GM18951 (cell line): ENCODE results near the gene ZP2.

Experiments used
- POLR2A ChIP-seq: IDR thresholded peaks from 4 replicates; pipeline ENCODE4 v1.6.1; 2011; ENCODE audit warnings: mild to moderate bottlenecking; ENCODE audit not compliant: insufficient read length, insufficient read depth; ENCODE audit errors: extremely low read depth
- in situ Hi-C: fragments of 300-500 bp; cut with MboI; formaldehyde crosslinking; loops from one replicate; pipeline ENCODE4 v1.12.0; 2022; ENCODE audit warnings: low sequenced_read_pairs, mixed read lengths, inconsistent platforms; ENCODE audit not compliant: unreplicated experiment

ZP2 gene

DNA sequence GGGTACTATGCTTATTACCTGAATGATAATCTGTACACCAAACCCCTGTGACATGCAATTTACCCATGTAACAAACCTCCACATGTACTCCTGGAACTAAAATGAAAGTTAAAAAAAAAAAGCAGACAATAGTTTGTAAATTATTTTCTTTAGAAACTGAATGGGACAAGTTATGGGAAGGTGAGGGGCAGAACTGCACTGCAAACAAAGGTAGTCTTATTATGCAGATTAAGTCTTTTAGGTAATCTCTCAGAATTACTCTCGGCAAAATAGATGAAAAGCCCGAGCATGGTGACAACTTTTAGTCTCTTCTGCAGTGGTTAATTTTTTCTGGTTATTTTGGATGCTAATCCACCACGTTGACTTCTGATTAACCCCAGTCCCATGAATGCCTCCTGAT lies 27.4 kb downstream of the ZP2 start:
- in situ Hi-C loops: loop anchor here (10.0 kb wide), 1 partner anchor 391 kb away; no protein-coding TSS in a partner anchor
- no peak for TF ChIP-seq POLR2A

DNA sequence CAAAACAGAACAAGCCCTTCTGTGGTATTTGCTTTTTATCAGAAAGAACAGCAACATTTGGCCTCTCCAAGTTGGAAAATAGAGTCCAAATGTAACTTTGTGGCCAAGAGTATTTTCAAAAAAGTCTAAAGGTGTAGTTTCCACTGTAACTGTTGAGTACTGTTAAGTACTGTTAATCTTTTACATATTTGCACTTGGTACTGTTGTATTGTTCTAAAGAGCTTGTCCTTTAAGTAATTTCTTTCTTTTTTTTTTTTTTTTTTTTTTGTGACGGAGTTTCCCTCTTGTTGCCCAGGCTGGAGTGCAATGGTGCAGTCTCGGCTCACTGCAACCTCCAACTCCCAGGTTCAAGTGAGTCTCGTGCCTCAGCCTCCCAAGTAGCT lies 31.4 kb downstream of the ZP2 start:
- in situ Hi-C loops: loop anchor here (10.0 kb wide), 1 partner anchor 395 kb away; no protein-coding TSS in a partner anchor

DNA sequence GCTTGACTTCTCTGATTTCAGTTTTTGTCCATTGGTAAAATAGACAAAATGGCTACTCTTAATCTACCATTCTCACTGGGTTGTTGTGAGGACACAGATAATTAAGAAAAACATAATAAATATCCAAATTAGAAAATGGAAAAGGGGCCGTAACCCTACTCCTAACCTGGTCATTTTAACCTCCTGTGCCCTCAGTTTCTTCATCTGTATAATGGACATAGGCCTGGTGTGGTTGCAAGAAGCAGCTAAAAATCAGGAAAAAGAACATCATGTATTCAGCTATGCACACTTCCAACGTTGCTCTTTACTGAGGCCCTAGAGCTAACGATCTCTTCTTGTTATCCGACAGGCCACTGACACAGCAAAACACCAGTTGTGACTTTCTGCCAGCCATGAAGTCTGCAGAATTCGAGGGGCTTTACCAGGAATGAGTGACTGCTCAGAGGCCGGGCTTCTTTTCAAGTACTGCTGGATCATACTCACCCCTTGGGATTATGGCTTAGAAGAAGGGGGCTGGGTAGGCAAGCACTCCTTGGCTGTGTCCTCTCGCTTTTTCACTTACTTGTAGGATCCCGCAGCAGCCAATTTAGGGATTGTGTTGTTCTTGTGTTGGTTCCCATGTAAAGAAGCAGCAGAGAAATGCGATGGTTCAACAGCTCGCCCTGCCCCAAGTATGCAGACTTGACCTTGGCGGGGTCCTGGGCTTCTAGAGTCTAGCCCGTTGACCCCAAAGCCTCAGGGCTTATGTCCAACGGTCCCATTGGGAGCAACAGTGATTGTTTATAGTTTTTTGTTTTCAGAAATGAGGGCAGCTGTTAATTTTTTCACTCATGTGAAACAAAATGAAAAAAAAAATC lies 32.0 kb downstream of the ZP2 start:
- no peak for TF ChIP-seq POLR2A
- in situ Hi-C loops: no loop called here

More for the DNA sequence above, 31.4 kb downstream of the ZP2 start:
- TF ChIP-seq POLR2A: no peak

DNA sequence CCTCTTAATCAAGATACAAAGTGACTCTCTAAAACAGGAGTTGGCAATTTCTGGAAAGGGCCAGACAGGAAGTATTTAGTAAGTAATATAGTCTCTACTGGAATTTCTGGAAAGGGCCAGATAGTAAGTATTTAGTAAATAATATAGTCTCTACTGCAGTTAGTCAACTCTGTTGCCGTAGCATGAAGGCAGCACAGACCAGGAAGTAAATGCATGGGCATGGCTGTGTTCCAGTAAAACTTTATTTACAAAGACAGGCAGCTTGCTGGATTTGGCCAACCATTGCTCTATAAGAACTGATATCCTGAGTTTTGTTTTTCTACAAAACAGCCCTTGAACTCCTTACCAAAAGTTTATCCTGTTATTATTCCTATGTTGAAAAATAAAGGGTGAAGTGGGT lies 36.0 kb downstream of the ZP2 start:
- no peak for TF ChIP-seq POLR2A
- in situ Hi-C loops: no loop called here

DNA sequence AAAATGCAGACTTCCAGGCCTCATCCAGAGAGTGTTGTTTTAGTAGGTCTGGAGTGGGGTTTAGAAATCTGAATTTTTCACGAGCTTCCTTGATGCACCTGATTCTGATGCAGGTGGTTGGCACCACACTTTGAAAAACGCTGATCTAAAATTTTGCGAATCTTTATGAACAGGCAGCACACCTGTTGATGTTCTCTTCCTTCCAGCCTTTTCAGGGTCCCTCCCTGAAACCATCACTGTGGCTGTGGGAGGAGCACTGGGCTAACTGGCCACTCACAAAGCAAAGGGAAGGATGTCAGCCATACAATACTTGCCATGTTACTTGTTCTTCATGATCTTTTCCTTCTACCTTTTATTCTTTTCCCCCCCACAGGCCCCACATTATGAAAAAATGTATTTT lies 38.7 kb downstream of the ZP2 start:
- in situ Hi-C loops: loop anchor here (5.0 to 25.0 kb wide), 2 partner anchors 105 to 1165 kb away; partner anchors contain the start of gene CRYM
- no peak for TF ChIP-seq POLR2A

DNA sequence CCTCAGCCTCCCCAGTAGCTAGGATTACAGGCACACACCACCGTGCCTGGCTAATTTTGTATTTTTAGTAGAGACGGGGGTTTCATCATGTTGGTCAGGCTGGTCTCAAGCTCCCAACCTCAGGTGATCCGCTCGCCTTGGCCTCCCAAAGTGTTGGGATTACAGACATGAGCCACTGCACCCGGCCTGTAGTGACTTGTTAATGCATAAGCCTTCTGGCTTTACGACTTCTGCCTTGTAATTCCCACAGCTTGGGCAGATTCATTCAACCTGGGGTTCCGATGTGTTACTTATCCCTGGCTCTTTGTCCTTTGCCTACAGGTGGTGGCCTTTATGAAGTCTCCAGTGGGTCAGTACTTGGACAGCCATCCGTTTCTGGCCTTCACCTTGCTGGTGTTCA lies 41.3 kb downstream of the ZP2 start:
- in situ Hi-C loops: loop anchor here (5.0 to 25.0 kb wide), 2 partner anchors 107 to 1167 kb away; partner anchors contain the start of gene CRYM

DNA sequence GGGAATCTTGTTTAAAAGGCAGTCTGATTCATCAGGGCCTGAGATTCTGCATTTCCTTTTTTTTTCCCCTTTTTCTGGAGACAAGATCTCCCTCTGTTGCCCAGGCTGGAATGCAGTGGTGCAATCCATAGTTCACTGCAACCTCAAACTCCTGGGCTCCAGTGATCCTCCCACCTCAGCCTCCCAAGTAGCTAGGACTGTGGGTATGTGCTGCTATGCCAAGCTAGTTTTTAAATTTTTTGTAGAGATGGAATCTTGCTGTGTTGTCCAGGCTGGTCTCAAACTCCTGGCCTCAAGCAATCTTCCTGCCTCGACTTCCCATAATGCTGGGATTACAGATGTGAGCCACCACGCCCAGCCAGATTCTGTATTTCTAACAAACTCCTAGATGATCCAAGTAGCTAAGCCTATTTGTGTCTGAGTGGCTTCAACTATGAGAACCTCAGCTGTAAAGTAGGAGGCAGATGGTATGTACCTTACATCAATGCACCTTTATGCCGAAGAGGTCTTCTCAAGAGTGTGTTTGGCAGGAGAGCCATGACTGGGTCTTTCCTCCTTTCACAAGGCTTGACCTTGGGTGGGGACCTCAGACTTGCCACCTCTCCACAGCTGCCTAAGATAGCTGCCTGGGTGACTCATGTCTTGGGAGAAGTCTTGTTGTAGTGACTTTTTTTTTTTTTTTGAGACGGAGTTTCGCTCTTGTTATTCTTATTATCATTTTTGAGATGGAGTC lies 42.0 kb downstream of the ZP2 start:
- in situ Hi-C loops: loop anchor here (25.0 kb wide), 1 partner anchor 1168 kb away; no protein-coding TSS in a partner anchor
- TF ChIP-seq POLR2A: no peak

DNA sequence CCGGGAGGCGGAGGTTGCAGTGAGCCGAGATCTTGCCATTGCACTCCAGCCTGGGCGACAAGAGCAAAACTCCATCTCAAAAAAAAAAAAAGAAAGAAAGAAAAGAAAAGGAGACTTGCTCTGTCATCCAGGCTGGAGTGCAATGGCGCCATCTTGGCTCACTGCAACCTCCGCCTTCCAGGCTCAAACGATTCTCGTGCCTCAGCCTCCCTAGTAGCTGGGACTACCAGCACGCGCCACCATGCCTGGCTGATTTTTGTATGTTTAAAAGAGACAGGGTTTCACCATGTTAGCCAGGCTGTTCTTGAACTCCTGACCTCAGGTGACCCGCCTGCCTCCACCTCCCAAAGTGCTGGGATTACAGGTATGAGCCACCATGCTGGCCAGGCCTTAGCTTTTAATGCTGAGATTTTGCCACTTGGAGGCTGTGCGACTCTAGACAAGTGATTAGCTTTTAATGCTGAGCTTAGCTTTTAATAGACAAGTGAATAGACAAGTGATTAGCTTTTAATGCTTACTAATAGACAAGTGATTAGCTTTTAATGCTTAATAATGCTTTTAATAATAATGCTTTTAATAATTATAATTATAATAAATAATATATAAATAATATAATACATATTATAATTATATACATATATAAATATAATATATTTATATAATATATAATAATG lies 43.3 kb downstream of the ZP2 start:
- in situ Hi-C loops: loop anchor here (25.0 kb wide), 1 partner anchor 1169 kb away; no protein-coding TSS in a partner anchor
- no peak for TF ChIP-seq POLR2A

DNA sequence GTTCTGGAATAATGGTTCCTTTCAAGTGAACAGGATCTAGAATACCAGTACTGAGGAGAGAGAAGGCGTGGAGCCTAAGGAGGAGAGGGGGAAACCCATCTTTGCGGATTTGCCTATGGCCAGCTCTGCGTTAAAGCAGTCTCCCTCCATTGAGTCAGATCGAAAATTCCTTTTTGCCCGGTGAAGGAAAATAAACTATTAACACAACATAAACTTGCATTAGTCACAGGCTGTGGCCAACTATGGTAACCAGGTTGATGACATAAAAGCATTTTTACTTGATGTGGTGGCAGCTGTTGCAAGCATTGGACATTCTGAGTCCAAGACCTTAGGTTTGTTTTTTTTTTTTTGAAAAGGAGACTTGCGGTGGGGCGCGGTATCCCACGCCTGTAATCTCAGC lies 44.0 kb downstream of the ZP2 start:
- in situ Hi-C loops: loop anchor here (25.0 kb wide), 1 partner anchor 1170 kb away; no protein-coding TSS in a partner anchor
- TF ChIP-seq POLR2A: no peak

DNA sequence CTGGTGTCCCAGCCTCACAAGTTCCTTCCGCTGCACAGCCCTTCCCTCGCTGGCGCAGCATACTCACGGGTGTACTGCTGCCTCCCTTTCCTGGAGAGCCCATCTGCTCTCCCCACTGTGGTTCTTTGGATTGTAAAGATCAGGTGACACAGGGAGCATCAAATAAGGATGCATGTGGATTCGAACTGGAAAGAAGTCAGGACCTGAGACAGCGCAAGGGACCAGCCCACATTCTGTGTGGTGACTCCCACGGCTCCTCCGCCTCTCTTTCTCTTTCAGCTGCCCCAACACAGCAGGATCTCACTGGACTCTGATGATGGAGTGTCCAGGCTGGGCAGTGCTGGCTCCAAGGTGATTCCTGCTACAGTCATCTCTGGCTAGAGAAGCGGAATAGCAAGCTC lies 44.8 kb downstream of the ZP2 start:
- no peak for TF ChIP-seq POLR2A
- in situ Hi-C loops: loop anchor here (25.0 kb wide), 1 partner anchor 1171 kb away; no protein-coding TSS in a partner anchor

DNA sequence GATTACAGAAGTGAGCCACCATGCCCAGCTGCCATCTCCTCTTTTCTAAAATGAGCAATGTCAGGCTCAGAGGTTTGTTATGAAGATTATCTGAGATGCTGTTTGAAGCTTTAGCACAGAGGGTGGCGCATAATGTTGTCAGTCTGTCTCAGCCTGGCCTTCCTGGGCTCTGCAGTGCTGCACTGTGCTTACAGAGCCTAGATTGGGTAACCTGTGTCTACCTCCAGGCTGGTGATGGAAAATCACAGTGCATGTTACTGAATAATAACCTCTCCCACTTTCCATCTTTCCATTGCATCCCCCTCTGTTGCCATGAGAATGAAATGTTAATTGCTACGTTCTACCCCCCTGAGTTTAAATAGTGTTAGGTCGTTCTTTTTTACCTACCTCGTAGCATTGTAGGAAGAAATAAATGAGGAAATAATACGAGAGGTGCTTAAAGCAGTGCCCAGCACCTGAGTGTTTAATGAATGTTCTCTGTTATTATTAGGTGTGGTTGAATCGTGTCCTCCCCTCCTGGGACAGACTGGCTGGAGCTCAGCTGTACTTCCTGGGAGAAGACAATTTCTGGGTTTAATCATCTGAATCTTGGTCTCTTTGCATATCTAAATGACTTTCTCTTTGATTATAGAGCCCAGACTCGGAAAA lies 46.7 kb downstream of the ZP2 start:
- in situ Hi-C loops: loop anchor here (25.0 kb wide), 1 partner anchor 1173 kb away; no protein-coding TSS in a partner anchor
- TF ChIP-seq POLR2A: no peak

DNA sequence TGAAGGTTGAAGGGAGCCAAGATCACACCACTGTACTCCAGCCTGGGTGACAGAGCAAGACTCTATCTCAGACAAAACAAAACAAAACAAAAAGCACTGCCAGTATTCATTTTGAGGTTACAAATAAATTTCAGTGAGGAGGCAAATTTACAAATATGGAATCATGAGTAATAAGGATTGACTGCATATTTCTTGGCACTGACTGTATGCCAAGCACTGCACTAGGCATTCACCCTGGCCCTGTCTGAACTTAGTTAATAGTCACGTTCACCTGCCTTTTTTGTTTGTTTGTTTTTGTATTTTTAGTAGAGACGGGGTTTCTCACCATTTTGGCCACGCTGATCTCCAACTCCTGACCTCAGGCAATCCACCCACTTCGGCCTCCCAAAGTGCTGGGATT lies 47.8 kb downstream of the ZP2 start:
- TF ChIP-seq POLR2A: no peak
- in situ Hi-C loops: loop anchor here (25.0 kb wide), 1 partner anchor 1174 kb away; no protein-coding TSS in a partner anchor
